MM.1S (cell line): ENCODE results near the gene EHBP1.

ENCODE experiments used
- DNase-seq: peaks from one replicate; pipeline ENCODE4 v3.0.0-alpha.2; 2015
- H2AFZ ChIP-seq: fragments of 300-600 bp; sonication (generic); 2 replicates; pipeline ENCODE4 v1.6.0; 2016; ENCODE audit warnings: antibody characterized with exemption, low read length
- H3F3A ChIP-seq: fragments of 300-600 bp; sonication (generic); 2 replicates; pipeline ENCODE4 v1.6.1; 2016; ENCODE audit warnings: mild to moderate bottlenecking, antibody characterized with exemption, low read length, moderate library complexity, mixed read lengths; ENCODE audit not compliant: insufficient read depth
- H3K27ac ChIP-seq: fragments of 300-600 bp; sonication (generic); 2 replicates; pipeline ENCODE4 v1.5.1; 2016; ENCODE audit warnings: mild to moderate bottlenecking, low read length
- H3K27me3 ChIP-seq: fragments of 300-600 bp; sonication (generic); replicated peaks from 2 replicates; pipeline ENCODE4 v1.6.0; 2016; ENCODE audit warnings: low read length; ENCODE audit not compliant: insufficient read depth
- H3K36me3 ChIP-seq: fragments of 300-600 bp; sonication (generic); replicated peaks from 2 replicates; pipeline ENCODE4 v1.6.1; 2016; ENCODE audit warnings: mild to moderate bottlenecking, low read length, mixed read lengths; ENCODE audit not compliant: insufficient read depth
- H3K4me1 ChIP-seq: fragments of 300-600 bp; sonication (generic); 2 replicates; pipeline ENCODE4 v1.6.1; 2016; ENCODE audit warnings: low read length, mixed read lengths
- H3K4me2 ChIP-seq: fragments of 300-600 bp; sonication (generic); 2 replicates; pipeline ENCODE4 v1.6.0; 2016; ENCODE audit warnings: low read depth, low read length
- H3K4me3 ChIP-seq: fragments of 300-600 bp; sonication (generic); 2 replicates; pipeline ENCODE4 v1.5.1; 2016; ENCODE audit warnings: low read length, mixed read lengths
- H3K79me2 ChIP-seq: fragments of 300-600 bp; sonication (generic); 2 replicates; pipeline ENCODE4 v1.6.1; 2016; ENCODE audit warnings: mixed run types, low read length, mixed read lengths
- H3K9ac ChIP-seq: fragments of 300-600 bp; sonication (generic); 2 replicates; pipeline ENCODE4 v1.6.1; 2016; ENCODE audit warnings: low read length, mixed read lengths
- H3K9me2 ChIP-seq: fragments of 300-600 bp; sonication (generic); replicated peaks from 2 replicates; pipeline ENCODE4 v1.6.1; 2016; ENCODE audit warnings: mild to moderate bottlenecking, low read length, mixed read lengths; ENCODE audit not compliant: insufficient read depth
- H3K9me3 ChIP-seq: fragments of 300-600 bp; sonication (generic); replicated peaks from 2 replicates; pipeline ENCODE4 v1.6.1; 2016; ENCODE audit warnings: mild to moderate bottlenecking, low read length, mixed read lengths; ENCODE audit not compliant: insufficient read depth
- H4K20me1 ChIP-seq: fragments of 300-600 bp; sonication (generic); 2 replicates; pipeline ENCODE4 v1.6.1; 2016; ENCODE audit warnings: mild to moderate bottlenecking, low read length, moderate library complexity, mixed read lengths; ENCODE audit not compliant: insufficient read depth
- CTCF ChIP-seq: fragments of 300-600 bp; sonication (generic); IDR thresholded peaks from 2 replicates; pipeline ENCODE4 v1.5.1; 2016; ENCODE audit warnings: antibody characterized with exemption, low read length, mixed read lengths
- EZH2 ChIP-seq: fragments of 300-600 bp; sonication (generic); optimal IDR thresholded peaks from 2 replicates; pipeline ENCODE3; 2017; ENCODE audit warnings: low read depth, mild to moderate bottlenecking, antibody characterized with exemption, low read length, mixed read lengths
- EZH2phosphoT487 ChIP-seq: fragments of 300-600 bp; sonication (generic); IDR thresholded peaks from 2 replicates; pipeline ENCODE4 v1.6.1; 2018; ENCODE audit warnings: antibody characterized with exemption, low read length

The EHBP1 gene

GRCh38 chr2:62757029-62757428 is 51.5 kb downstream of the EHBP1 start:
- Histone ChIP-seq H3K9ac (no peak overlapping the region), H3K27ac (no peak overlapping the region), H3K4me3 (no peak overlapping the region), H3K27me3 (no peaks in the 10 kb centered on the region), H3K4me2 (no peak overlapping the region), H2AFZ (no peak overlapping the region), H4K20me1 (no peaks in the 10 kb centered on the region), H3K9me3 (no peaks in the 10 kb centered on the region), H3K9me2 (no peaks in the 10 kb centered on the region), H3K4me1 (no peaks in the 10 kb centered on the region), H3K79me2 (no peaks in the 10 kb centered on the region), H3F3A (no peaks in the 10 kb centered on the region), H3K36me3 (no peaks in the 10 kb centered on the region)
- TF ChIP-seq EZH2phosphoT487 (no peak), EZH2 (no peak), CTCF (no peak)
- no peak for DNase-seq

- H3K36me3 ChIP-seq: no peaks in the 10 kb centered on the region
- no peaks in the 10 kb centered on the region for H3K27me3 ChIP-seq
- no peaks in the 10 kb centered on the region for H3K9me2 ChIP-seq
- no peaks in the 10 kb centered on the region for H3K9me3 ChIP-seq
- no peaks in the 10 kb centered on the region for H3F3A ChIP-seq
- no peak for TF ChIP-seq CTCF
- TF ChIP-seq EZH2phosphoT487: no peak
- no peak for TF ChIP-seq EZH2
- no peak overlapping the region for H3K27ac ChIP-seq
- H4K20me1 ChIP-seq: no peaks in the 10 kb centered on the region
- no peak for DNase-seq
- H3K79me2 ChIP-seq: no peaks in the 10 kb centered on the region
- no peaks in the 10 kb centered on the region for H3K4me1 ChIP-seq
- H2AFZ ChIP-seq: no peak overlapping the region
- H3K4me3 ChIP-seq: no peak overlapping the region
- H3K9ac ChIP-seq: no peak overlapping the region
- no peak overlapping the region for H3K4me2 ChIP-seq
Measured at GRCh38 chr2:62760026-62760425, 54.5 kb downstream of the EHBP1 start.

- Histone ChIP-seq H4K20me1 (no peaks in the 10 kb centered on the region), H3K9ac (no peak overlapping the region), H2AFZ (no peak overlapping the region), H3K4me3 (no peak overlapping the region), H3K9me3 (no peaks in the 10 kb centered on the region), H3K79me2 (no peaks in the 10 kb centered on the region), H3K27ac (no peak overlapping the region), H3K27me3 (no peaks in the 10 kb centered on the region), H3K36me3 (no peaks in the 10 kb centered on the region), H3K9me2 (no peaks in the 10 kb centered on the region), H3F3A (no peaks in the 10 kb centered on the region), H3K4me2 (no peak overlapping the region), H3K4me1 (no peaks in the 10 kb centered on the region)
- no peak for DNase-seq
- no peak for TF ChIP-seq EZH2
- no peak for TF ChIP-seq CTCF
- TF ChIP-seq EZH2phosphoT487: no peak
Measured at GRCh38 chr2:62760555-62760954, 55.0 kb downstream of the EHBP1 start.
